ENCODE data around the gene SORCS2.

DNA sequence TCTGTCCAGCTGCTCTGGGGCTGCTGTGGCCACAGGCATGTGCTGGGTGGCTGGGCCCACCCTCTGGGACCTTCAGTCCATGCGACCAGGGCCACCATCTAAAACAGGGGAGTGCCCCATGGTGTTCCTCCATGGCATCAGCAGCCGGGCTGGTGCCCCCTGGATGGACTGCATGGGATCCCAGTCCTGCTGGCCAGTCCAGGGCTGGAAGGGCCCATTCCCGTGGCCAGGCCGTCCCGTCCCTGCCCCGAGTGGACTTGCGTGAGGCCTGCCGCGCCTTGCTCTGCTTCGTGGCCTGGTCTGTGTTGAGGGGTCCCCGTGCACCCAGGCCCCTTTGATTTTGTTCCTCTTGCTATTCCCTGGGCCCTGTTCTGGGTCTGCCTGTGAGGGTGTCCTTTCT lies 36.4 kb downstream of the SORCS2 start:
- TF ChIP-seq SMC3 (conservative IDR thresholded peaks at IDR 0.05; ENCODE audit: poor library complexity) (no peak), POLR2AphosphoS5 (IDR thresholded peaks at IDR 0.05) (no peak), EP300 (conservative IDR thresholded peaks at IDR 0.05; ENCODE audit: poor library complexity, severe bottlenecking) (no peak)

All from neural cell (in vitro differentiated cells).